ENCODE measurements around the gene TNFSF4.

- TF ChIP-seq, protein P1, sequence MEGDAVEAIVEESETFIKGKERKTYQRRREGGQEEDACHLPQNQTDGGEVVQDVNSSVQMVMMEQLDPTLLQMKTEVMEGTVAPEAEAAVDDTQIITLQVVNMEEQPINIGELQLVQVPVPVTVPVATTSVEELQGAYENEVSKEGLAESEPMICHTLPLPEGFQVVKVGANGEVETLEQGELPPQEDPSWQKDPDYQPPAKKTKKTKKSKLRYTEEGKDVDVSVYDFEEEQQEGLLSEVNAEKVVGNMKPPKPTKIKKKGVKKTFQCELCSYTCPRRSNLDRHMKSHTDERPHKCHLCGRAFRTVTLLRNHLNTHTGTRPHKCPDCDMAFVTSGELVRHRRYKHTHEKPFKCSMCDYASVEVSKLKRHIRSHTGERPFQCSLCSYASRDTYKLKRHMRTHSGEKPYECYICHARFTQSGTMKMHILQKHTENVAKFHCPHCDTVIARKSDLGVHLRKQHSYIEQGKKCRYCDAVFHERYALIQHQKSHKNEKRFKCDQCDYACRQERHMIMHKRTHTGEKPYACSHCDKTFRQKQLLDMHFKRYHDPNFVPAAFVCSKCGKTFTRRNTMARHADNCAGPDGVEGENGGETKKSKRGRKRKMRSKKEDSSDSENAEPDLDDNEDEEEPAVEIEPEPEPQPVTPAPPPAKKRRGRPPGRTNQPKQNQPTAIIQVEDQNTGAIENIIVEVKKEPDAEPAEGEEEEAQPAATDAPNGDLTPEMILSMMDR (IDR thresholded peaks at IDR 0.05 in 2 of 3, conservative IDR thresholded peaks at IDR 0.05 in 1 of 3; ENCODE audit: borderline replicate concordance in 1 of 3, insufficient read depth in 1 of 3, low read depth in 2 of 3, low read length in 2 of 3) = no peak
- TF ChIP-seq REST (IDR thresholded peaks at IDR 0.05; ENCODE audit: low read depth) (no peak), POLR2A (IDR thresholded peaks at IDR 0.05; ENCODE audit: borderline replicate concordance, extremely low read depth, insufficient read depth, insufficient read length) (no peak), POLR2AphosphoS5 (IDR thresholded peaks at IDR 0.05; ENCODE audit: low read depth, low read length) (no peak), RAD21 (IDR thresholded peaks at IDR 0.05; ENCODE audit: low read depth) (no peak)
- TF ChIP-seq, protein P2, sequence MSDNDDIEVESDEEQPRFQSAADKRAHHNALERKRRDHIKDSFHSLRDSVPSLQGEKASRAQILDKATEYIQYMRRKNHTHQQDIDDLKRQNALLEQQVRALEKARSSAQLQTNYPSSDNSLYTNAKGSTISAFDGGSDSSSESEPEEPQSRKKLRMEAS (IDR thresholded peaks at IDR 0.05) = no peak
Measured at GRCh38 chr1:173248247-173248940, 41.3 kb upstream of the TNFSF4 start.
